Erythroblast (primary cell): ENCODE data around the gene ATG101.
"Not testable (repeated sequence)": the region's sequence is repeated elsewhere in the genome, so short reads cannot be mapped to it uniquely, and the experiment has no call there.

ENCODE experiments used
- GATA1 ChIP-seq: IDR thresholded peaks from 2 replicates; pipeline ENCODE4 v1.6.1; 2011; ENCODE audit warnings: low read depth, mild to moderate bottlenecking, control low read depth, low read length, moderate library complexity
- POLR2A ChIP-seq: IDR thresholded peaks from 2 replicates; pipeline ENCODE4 v1.6.1; 2011; ENCODE audit warnings: mild to moderate bottlenecking, low read length

DNA sequence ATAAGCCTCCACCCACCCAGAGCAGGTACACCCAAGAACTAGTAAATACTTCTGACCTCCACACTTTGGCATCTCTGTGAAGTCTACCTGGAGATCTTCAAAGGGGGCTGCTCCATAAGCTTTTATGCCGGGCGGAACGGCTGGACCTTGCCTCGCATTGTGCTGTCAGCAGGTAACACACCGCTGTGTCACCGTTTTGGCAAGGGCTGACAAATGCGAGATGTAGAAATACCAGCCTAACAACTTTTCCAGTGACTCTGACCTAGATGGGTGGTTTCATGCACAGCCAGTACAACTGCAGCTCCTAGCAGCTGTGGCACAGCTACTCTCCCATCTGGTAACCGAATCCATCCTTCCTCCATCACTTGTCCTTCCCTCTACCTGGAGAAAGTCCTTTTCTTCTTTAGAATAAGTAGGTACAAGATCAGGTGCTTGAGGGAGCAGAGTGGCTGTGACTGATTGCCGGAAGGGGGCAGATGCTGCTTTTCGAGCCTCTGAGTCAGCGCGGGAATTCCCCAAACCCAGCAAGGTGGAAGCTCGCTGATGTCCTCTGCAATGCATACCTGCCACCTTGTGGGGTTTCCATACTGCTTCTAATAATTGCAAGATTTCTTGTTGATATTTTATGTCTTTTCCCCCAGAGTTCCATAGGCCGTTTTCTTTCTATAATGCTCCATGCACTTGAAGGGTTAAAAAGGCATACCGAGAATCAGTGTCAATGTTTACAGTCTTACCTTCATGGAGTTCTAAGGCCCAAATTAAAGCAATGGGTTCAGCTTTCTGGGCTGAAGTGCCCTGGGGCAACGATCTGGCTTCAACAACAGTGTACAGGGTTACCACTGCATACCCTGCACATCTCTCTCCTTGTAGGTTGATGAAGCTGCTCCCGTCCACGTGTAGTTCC lies 46.7 kb downstream of the ATG101 start:
- not testable (repeated sequence) for TF ChIP-seq POLR2A, GATA1
